Ishikawa (cell line): ENCODE data around the gene XAF1.

Experiments
- CEBPB ChIP-seq: IDR thresholded peaks from 2 replicates; pipeline ENCODE4 v1.6.1; 2012
- CREB1 ChIP-seq: IDR thresholded peaks from 2 replicates; pipeline ENCODE4 v1.6.1; 2012; ENCODE audit warnings: low read depth
- EGR1 ChIP-seq: IDR thresholded peaks from 2 replicates; pipeline ENCODE4 v1.6.1; 2012
- EP300 ChIP-seq: IDR thresholded peaks from 2 replicates; pipeline ENCODE4 v1.6.1; 2012; ENCODE audit warnings: borderline replicate concordance
- FOXM1 ChIP-seq: IDR thresholded peaks from 2 replicates; pipeline ENCODE4 v1.6.1; 2012; ENCODE audit warnings: low read depth, borderline replicate concordance
- MAX ChIP-seq: IDR thresholded peaks from 2 replicates; pipeline ENCODE4 v1.6.1; 2012
- NFIC ChIP-seq: IDR thresholded peaks from 2 replicates; pipeline ENCODE4 v1.6.1; 2012
- RAD21 ChIP-seq: IDR thresholded peaks from 2 replicates; pipeline ENCODE4 v1.6.1; 2012; ENCODE audit warnings: low read depth
- TAF1 ChIP-seq: IDR thresholded peaks from 2 replicates; pipeline ENCODE4 v1.6.1; 2012; ENCODE audit warnings: low read depth, mild to moderate bottlenecking
- TCF12 ChIP-seq: IDR thresholded peaks from 2 replicates; pipeline ENCODE4 v1.6.1; 2012; ENCODE audit warnings: low read depth
- TEAD4 ChIP-seq: IDR thresholded peaks from 2 replicates; pipeline ENCODE4 v1.6.1; 2012
- YY1 ChIP-seq: IDR thresholded peaks from 2 replicates; pipeline ENCODE4 v1.6.1; 2012; ENCODE audit warnings: low read depth
- ZBTB7A ChIP-seq: IDR thresholded peaks from 2 replicates; pipeline ENCODE4 v1.6.1; 2012; ENCODE audit warnings: low read depth
- TF ChIP-seq, protein P1 (sequence below): IDR thresholded peaks from 2 replicates; pipeline ENCODE4 v1.6.1; 2012; ENCODE audit warnings: low read depth, mild to moderate bottlenecking
- TF ChIP-seq, protein P2 (sequence below): IDR thresholded peaks from 2 replicates; pipeline ENCODE4 v1.6.1; 2012

The XAF1 gene

DNA sequence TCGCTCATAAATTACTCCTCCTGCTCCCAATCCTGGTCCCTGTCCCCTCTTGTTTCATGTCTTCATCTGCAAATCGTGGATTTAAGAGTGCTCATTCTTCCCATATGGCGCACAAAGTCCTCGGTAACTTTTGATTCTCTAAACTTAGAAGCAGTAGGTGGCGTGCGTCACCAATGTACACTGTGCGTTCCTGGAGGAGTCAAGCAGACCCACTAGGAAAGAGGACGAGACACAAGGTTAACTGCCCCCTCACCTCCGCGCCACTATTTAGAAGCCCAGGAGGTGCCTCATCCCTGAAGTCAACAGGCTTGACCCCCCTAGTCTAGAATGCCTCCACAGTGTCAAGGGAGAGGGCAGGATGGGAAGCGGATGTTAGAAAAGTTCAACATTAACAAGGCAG lies 45.5 kb upstream of the XAF1 start:
- TF ChIP-seq EP300 (no peak), YY1 (no peak), EGR1 (no peak), TAF1 (no peak), TCF12 (no peak), TEAD4 (no peak), MAX (no peak), FOXM1 (no peak), RAD21 (no peak), NFIC (no peak), CREB1 (no peak), CEBPB (no peak)
- TF ChIP-seq, protein P1, sequence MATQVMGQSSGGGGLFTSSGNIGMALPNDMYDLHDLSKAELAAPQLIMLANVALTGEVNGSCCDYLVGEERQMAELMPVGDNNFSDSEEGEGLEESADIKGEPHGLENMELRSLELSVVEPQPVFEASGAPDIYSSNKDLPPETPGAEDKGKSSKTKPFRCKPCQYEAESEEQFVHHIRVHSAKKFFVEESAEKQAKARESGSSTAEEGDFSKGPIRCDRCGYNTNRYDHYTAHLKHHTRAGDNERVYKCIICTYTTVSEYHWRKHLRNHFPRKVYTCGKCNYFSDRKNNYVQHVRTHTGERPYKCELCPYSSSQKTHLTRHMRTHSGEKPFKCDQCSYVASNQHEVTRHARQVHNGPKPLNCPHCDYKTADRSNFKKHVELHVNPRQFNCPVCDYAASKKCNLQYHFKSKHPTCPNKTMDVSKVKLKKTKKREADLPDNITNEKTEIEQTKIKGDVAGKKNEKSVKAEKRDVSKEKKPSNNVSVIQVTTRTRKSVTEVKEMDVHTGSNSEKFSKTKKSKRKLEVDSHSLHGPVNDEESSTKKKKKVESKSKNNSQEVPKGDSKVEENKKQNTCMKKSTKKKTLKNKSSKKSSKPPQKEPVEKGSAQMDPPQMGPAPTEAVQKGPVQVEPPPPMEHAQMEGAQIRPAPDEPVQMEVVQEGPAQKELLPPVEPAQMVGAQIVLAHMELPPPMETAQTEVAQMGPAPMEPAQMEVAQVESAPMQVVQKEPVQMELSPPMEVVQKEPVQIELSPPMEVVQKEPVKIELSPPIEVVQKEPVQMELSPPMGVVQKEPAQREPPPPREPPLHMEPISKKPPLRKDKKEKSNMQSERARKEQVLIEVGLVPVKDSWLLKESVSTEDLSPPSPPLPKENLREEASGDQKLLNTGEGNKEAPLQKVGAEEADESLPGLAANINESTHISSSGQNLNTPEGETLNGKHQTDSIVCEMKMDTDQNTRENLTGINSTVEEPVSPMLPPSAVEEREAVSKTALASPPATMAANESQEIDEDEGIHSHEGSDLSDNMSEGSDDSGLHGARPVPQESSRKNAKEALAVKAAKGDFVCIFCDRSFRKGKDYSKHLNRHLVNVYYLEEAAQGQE, result no peak
- TF ChIP-seq, protein P2, sequence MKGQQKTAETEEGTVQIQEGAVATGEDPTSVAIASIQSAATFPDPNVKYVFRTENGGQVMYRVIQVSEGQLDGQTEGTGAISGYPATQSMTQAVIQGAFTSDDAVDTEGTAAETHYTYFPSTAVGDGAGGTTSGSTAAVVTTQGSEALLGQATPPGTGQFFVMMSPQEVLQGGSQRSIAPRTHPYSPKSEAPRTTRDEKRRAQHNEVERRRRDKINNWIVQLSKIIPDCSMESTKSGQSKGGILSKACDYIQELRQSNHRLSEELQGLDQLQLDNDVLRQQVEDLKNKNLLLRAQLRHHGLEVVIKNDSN, result no peak

GRCh38 chr17:6711081-6711674 lies 44.7 kb upstream of the XAF1 start:
- TF ChIP-seq FOXM1 (no peak), EP300 (no peak), RAD21 (no peak), TCF12 (no peak), CEBPB (no peak), ZBTB7A (no peak), TEAD4 (no peak), YY1 (no peak), CREB1 (no peak), MAX (no peak), EGR1 (no peak), TAF1 (no peak), NFIC (no peak)
- TF ChIP-seq, protein P2, result no peak
- TF ChIP-seq, protein P1, result no peak

DNA sequence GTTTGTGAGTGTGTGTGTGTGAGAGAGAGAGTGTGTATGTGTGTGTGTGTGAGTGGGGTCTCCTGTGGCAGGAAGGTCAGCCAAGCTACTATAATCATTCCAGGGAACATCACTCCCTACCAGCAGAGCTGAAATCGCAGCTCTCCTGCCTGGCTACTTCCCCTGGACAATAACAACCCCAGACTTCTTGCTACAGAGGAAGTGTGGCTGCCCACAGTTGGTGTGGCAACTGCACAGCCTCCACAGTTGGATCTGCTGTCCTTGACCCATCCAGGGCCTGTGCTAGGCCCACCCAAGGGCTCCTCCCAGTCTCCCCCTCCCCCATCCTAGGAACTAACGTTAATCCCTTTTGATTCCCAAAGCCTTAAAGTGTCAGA lies 44.2 kb upstream of the XAF1 start:
- no peak for TF ChIP-seq NFIC
- TF ChIP-seq ZBTB7A, result no peak
- TF ChIP-seq TAF1, result no peak
- no peak for TF ChIP-seq EP300
- TF ChIP-seq TEAD4, result no peak
- TF ChIP-seq, protein P1, result no peak
- TF ChIP-seq FOXM1, result no peak
- TF ChIP-seq, protein P2, result no peak
- no peak for TF ChIP-seq RAD21
- no peak for TF ChIP-seq CEBPB
- TF ChIP-seq YY1, result no peak
- no peak for TF ChIP-seq EGR1
- TF ChIP-seq CREB1, result no peak
- TF ChIP-seq MAX, result no peak
- no peak for TF ChIP-seq TCF12
